SHP77 (cell line): ENCODE measurements around the gene OR2A7.
"Not testable (repeated sequence)": the region's sequence is repeated elsewhere in the genome, so short reads cannot be mapped to it uniquely, and the experiment has no call there.

Source experiments
- DNase-seq, 2 experiments: peaks; one replicate each; lab custom pipeline; 2025; lab: John Stamatoyannopoulos, UW

Gene OR2A7

GRCh38 chr7:144264692-144265091, at the start of gene OR2A7:
Gene OR2A7 (minus strand): TSS chr7:144264792. CDS start chr7:144259628, 5,164 bp downstream.
- not testable (repeated sequence) for DNase-seq

DNA sequence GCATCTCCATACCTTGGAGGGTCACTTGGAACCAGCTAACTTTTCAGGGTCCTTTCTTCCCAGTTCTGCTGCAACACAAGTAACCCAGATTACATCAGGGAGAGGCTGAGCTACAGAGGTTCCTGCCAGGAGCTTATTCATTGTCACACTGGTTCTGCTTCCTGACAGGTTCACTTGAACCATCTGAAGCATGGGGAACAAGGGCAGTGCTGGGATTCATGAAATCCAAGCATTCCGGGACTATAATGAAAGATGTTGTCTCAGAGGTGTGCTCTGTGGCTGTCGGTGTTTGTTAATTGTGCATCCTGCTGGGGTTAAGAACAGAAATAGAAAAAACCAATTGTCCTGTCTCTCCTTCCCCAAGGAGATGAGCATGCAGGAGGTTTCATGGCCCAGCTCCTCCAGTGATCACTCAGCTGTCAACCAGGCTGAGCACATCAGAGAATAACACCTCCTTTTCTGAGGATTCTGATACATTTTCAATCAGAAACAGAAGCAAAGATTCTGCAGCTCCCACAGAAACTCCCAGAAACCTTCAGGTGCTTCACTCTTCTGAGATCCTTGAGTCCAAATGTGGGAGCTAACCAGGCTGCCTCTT, 47.4 kb upstream of the OR2A7 start, which contains the start of gene OR2A1:
Gene OR2A1 (plus strand): TSS at position 548 of the 598 bp plus-strand sequence. CDS start 5,706 bp downstream, outside the sequence.
- DNase-seq: not testable (repeated sequence)

DNA sequence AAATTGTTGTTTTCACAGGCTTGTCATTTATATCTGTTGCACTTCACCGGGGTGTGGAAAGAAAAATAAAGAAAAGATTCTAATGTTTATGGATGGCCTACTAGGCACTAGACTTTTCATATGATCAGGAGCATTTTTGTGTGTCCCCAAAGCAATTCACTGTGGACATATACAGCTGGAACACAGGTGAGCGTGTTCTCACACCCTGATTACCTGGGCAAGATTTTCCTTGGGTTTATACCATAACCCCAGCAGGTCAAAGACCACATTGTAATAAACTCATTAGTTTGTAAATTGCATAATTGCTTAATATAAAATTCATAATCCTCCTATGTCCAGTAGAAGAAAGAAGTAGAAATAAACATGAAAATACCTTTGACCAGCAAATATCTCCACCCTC, 46.6 kb upstream of the OR2A7 start:
- DNase-seq: not testable (repeated sequence)

GRCh38 chr7:144309702-144310101, 45.1 kb upstream of the OR2A7 start:
- DNase-seq: not testable (repeated sequence)

DNA sequence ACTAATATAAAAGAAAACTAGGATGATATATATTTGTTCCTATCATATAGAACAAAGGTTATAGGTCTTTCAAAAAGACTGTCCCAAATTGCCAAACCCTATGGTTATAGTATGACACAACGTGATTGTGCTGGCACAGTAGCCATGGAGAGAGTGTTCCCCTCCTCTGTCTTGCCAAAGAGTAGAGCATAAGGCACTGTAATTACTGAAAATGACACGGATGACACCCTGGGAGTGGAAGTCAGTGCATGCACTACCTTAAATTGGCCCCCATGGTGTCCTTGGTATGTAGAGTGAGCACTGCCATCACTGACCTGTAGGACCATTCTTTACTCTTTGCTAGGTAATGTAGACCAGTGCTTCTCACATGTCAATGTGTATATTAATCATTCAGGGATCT, 40.6 kb upstream of the OR2A7 start:
- DNase-seq: not testable (repeated sequence)

GRCh38 chr7:144303607-144304006, 39.0 kb upstream of the OR2A7 start:
- DNase-seq: not testable (repeated sequence)

- not testable (repeated sequence) for DNase-seq
These were observed 38.1 kb upstream of the OR2A7 start for GRCh38 chr7:144302578-144303303.

DNA sequence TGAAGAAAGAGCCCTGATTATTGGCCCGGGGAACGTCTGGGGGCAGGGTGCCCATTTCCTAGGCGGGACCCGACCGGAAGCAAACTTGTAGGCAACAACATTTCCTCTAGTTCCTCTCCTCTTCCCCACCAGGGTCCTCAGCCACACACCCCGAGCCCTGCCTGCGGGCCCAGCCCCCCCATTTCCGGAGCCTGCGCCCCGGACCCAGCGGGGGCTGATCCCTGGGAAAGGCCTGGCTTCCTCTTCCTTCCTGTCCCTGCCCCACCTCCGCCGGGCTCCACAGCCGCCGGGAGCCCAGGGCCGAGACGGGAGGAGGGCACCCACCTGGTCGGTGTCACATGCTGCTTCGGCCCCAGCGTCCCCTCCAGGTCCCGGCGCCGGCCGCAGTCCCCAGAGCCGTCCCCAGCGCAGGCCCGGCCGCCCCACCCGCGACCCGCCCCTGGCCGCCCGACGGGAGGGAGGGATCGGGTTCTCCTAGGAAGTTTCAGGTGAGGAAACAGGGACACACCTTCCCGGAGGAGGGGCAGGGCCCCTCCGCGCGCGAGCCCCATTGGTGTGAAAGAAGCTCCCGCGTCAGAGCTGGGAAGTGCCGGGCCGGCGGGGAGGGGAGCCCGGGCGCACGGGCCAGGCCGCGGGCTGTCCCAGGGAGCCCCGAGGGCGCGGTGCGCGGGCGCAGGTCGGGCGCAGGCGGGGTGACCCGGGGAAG, 29.4 kb upstream of the OR2A7 start:
- not testable (repeated sequence) for DNase-seq

- DNase-seq: not testable (repeated sequence)
These were observed 28.0 kb upstream of the OR2A7 start for GRCh38 chr7:144292384-144293161.

DNA sequence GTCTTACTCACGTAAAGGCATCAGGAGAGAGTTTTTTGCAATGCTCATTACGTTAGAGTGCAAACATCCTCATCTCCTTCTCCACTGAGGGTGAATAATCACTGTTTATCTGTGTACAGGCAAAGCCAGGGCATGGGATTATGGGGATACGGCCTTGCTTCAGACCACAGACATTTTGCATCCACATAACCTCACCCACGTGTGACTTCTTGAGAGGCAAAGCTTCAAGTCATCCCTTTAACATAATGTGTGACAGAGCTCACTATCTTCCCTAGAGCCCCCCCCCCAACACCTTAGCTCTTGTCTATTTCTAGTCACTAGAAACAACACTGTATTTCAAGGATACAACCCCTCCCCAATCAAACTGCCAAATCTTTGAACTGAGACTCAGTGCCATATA, 27.0 kb upstream of the OR2A7 start:
- DNase-seq: not testable (repeated sequence)

DNA sequence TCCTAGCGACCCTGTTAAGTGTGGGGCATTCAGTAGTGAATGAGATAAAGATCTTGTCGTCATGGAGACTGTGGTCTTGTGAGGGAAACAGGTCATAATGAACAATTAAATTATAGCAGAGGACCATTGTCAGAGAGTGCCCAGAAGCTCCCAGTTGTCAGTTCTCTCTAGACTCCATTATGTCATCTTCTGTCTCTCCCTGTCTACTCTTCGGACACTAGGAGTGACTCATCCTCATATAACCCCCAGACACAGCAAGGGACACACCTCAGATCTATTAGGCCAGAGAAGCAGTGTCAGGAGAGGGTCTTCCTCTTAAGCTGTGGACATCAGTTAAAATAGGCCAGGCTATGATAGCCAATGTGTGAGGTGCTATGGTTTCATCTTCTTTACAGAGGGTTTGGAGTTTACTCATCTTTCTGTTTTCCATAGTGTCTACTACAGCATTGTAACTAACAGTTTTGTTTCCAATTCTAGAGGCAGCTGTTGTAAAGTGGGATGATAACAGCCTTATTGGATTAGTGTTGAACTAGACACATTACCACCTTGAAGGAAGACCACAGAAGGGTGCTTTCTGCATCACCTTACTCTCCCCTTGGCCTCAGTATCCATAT, 22.7 kb upstream of the OR2A7 start:
- not testable (repeated sequence) for DNase-seq

GRCh38 chr7:144283716-144284115, 19.1 kb upstream of the OR2A7 start:
- DNase-seq: not testable (repeated sequence)

GRCh38 chr7:144282490-144282889, 17.9 kb upstream of the OR2A7 start:
- not testable (repeated sequence) for DNase-seq

GRCh38 chr7:144281981-144282380, 17.4 kb upstream of the OR2A7 start:
- not testable (repeated sequence) for DNase-seq

- not testable (repeated sequence) for DNase-seq
These were observed 15.4 kb upstream of the OR2A7 start for GRCh38 chr7:144280010-144280409.

DNA sequence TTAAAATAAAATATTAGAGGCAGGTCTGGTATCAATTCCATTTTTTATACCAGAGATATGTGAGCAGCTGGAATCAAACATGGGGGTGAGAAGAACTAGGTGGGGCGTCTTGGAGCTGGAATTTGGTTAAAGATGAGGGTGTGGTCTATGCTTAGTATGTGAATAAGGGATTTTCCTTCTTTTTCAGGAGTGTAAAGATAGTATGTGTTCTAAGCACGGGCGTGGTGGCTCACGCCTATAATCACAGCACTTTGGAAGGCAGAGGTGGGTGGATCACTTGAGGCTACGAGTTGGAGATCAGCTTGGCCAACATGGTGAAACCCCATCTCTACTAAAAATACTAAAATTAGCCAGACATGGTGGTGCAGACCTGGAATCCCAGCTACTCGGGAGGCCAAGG, 10.7 kb upstream of the OR2A7 start:
- not testable (repeated sequence) for DNase-seq

GRCh38 chr7:144269188-144269587, 4.6 kb upstream of the OR2A7 start, which contains the start of gene CTAGE8:
Gene CTAGE8 (minus strand): TSS chr7:144269288. CDS start chr7:144269250, 38 bp downstream.
- DNase-seq: not testable (repeated sequence)

GRCh38 chr7:144262128-144262527, 2.5 kb downstream of the OR2A7 start:
- not testable (repeated sequence) for DNase-seq

GRCh38 chr7:144259067-144259466, 5.5 kb downstream of the OR2A7 start:
- DNase-seq: not testable (repeated sequence)

- no peak for DNase-seq
These were observed 8.5 kb downstream of the OR2A7 start for GRCh38 chr7:144256112-144256511.

GRCh38 chr7:144255471-144255897, 9.1 kb downstream of the OR2A7 start:
- no peak for DNase-seq
